HepG2 (cell line): Measurements from ENCODE around the gene ACVR2A. TPM values are rescaled to one million over a fixed set of nuclear protein-coding genes. Genes with fewer than 3 reads are reported as not detected.

ENCODE experiments used
- ATF1 ChIP-seq: IDR thresholded peaks from 2 replicates; pipeline ENCODE4 v1.6.1; 2016; ENCODE audit warnings: mild to moderate bottlenecking, control low read depth
- ETV5 ChIP-seq: IDR thresholded peaks from 2 replicates; pipeline ENCODE4 v1.6.1; 2018; ENCODE audit warnings: missing biosample characterization, missing genetic modification reagents, inconsistent platforms, borderline replicate concordance
- FOXA3 ChIP-seq: IDR thresholded peaks from 2 replicates; pipeline ENCODE4 v1.6.1; 2016; ENCODE audit warnings: missing genetic modification reagents, missing compliant biosample characterization
- GLMP ChIP-seq: sonication (generic); formaldehyde crosslinking; IDR thresholded peaks from 2 replicates; pipeline ENCODE4 v1.9.0; 2021; ENCODE audit warnings: missing genetic modification reagents, mild to moderate bottlenecking, borderline replicate concordance
- GMEB1 ChIP-seq: sonication (generic); formaldehyde crosslinking; IDR thresholded peaks from 2 replicates; pipeline ENCODE4 v1.5.1; 2020; ENCODE audit warnings: missing genetic modification reagents, mild to moderate bottlenecking, borderline replicate concordance
- GPN1 ChIP-seq: sonication (generic); formaldehyde crosslinking; IDR thresholded peaks from 2 replicates; pipeline ENCODE4 v1.5.1; 2020; ENCODE audit warnings: missing genetic modification reagents, borderline replicate concordance
- HOXD1 ChIP-seq: sonication (generic); formaldehyde crosslinking; IDR thresholded peaks from 2 replicates; pipeline ENCODE4 v1.5.0; 2020; ENCODE audit warnings: missing genetic modification reagents
- MAFK ChIP-seq, 2 experiments: IDR thresholded peaks in 1 of 2; conservative IDR thresholded peaks in 1 of 2; 2 replicates each; pipeline ENCODE4 v1.6.1; 2011; ENCODE audit warnings: improper control_type of control experiment in 2 of 2, low read length in 2 of 2
- PHF8 ChIP-seq: sonication (generic); formaldehyde crosslinking; IDR thresholded peaks from 2 replicates; pipeline ENCODE4 v1.5.0; 2020; ENCODE audit warnings: missing genetic modification reagents
- POGZ ChIP-seq: sonication (generic); formaldehyde crosslinking; IDR thresholded peaks from 2 replicates; pipeline ENCODE4 v1.4.0; 2020; ENCODE audit warnings: mild to moderate bottlenecking, missing genetic modification reagents
- PRDM15 ChIP-seq: sonication (generic); formaldehyde crosslinking; IDR thresholded peaks from 2 replicates; pipeline ENCODE4 v1.4.0; 2020; ENCODE audit warnings: missing genetic modification reagents
- RAD21 ChIP-seq: fragments of 450-650 bp; formaldehyde crosslinking; IDR thresholded peaks from 2 replicates; pipeline ENCODE4 v1.5.0; 2020; ENCODE audit warnings: mild to moderate bottlenecking
- SIX1 ChIP-seq: sonication (generic); formaldehyde crosslinking; IDR thresholded peaks from 2 replicates; pipeline ENCODE4 v1.4.0; 2020; ENCODE audit warnings: missing genetic modification reagents, borderline replicate concordance
- SMAD1 ChIP-seq: sonication (generic); formaldehyde crosslinking; IDR thresholded peaks from 2 replicates; pipeline ENCODE4 v1.4.0; 2020; ENCODE audit warnings: missing genetic modification reagents, low read depth, mild to moderate bottlenecking, borderline replicate concordance
- SMARCE1 ChIP-seq: fragments of 450-650 bp; IDR thresholded peaks from 2 replicates; pipeline ENCODE4 v1.6.1; 2017; ENCODE audit warnings: borderline replicate concordance
- SP5 ChIP-seq: IDR thresholded peaks from 2 replicates; pipeline ENCODE4 v1.6.1; 2016; ENCODE audit warnings: low read depth, borderline replicate concordance
- ZKSCAN8 ChIP-seq: IDR thresholded peaks from 2 replicates; pipeline ENCODE4 v1.6.1; 2016; ENCODE audit warnings: borderline replicate concordance, missing genetic modification reagents, missing compliant biosample characterization
- ZNF10 ChIP-seq: sonication (generic); formaldehyde crosslinking; IDR thresholded peaks from 2 replicates; pipeline ENCODE4 v1.4.0; 2020; ENCODE audit warnings: mild to moderate bottlenecking, low read depth, missing genetic modification reagents, borderline replicate concordance
- ZNF331 ChIP-seq: sonication (generic); formaldehyde crosslinking; IDR thresholded peaks from 2 replicates; pipeline ENCODE4 v1.4.0; 2020; ENCODE audit warnings: missing genetic modification reagents
- ZNF33A ChIP-seq: sonication (generic); formaldehyde crosslinking; IDR thresholded peaks from 2 replicates; pipeline ENCODE4 v1.5.1; 2020; ENCODE audit warnings: missing genetic modification reagents, mild to moderate bottlenecking, moderate library complexity, borderline replicate concordance
- ZNF362 ChIP-seq: sonication (generic); formaldehyde crosslinking; IDR thresholded peaks from 2 replicates; pipeline ENCODE4 v1.4.0; 2020; ENCODE audit warnings: missing genetic modification reagents, mild to moderate bottlenecking, borderline replicate concordance
- ZNF556 ChIP-seq: sonication (generic); formaldehyde crosslinking; IDR thresholded peaks from 2 replicates; pipeline ENCODE4 v1.4.0; 2020; ENCODE audit warnings: mild to moderate bottlenecking, missing genetic modification reagents, borderline replicate concordance
- ZNF713 ChIP-seq: sonication (generic); formaldehyde crosslinking; IDR thresholded peaks from 2 replicates; pipeline ENCODE4 v1.4.0; 2020; ENCODE audit warnings: mild to moderate bottlenecking, missing genetic modification reagents
- polyA plus RNA-seq, 8 experiments: library from polyadenylated mRNA; depleted of rRNA in 3 of 8; stranded (reverse) in 7 of 8; unstranded in 1 of 8; fragments of >200 nt; fragmentation: Illumina TruSeq in 4 of 8; extraction: Trizol in 4 of 8; gene quantifications; 2 replicates each; pipeline versions ENCODE4 v1.2.1 to v1.2.3, GENCODE V29; 2011 to 2016; ENCODE audit warnings: low read depth in 4 of 8, missing spikeins in 1 of 8, mixed read lengths in 1 of 8; ENCODE audit not compliant: insufficient read depth in 1 of 8
- total RNA-seq, 5 experiments: library from RNA; depleted of rRNA; stranded (reverse); fragments of >200 nt; fragmentation: Illumina TruSeq; extraction: Trizol; gene quantifications; 2 replicates each; pipeline ENCODE4 v1.2.3, GENCODE V29; 2016; ENCODE audit warnings: low read depth in 1 of 5

The ACVR2A gene
- total and polyA plus RNA-seq, 2 of the 13 experiments (the other 11 are each of a cell fraction or from before 2014, with no cell fraction given) = 8.3 to 18.0 TPM

GRCh38 chr2:147927053-147927588, 82.3 kb downstream of the ACVR2A start (continued):
- TF ChIP-seq GLMP (no peak), PRDM15 (no peak), ZNF556 (peak; percentile 77; the same call in 1 of the 2 replicates), FOXA3 (CRISPR knock-in tag) (peak; percentile 98), SMAD1 (CRISPR knock-in tag) (no peak), PHF8 (CRISPR knock-in tag) (0 out of 2 replicates have a peak, but pooled peaks have one; percentile 22), SP5 (CRISPR knock-in tag) (peak; percentile 49; the same call in 1 of the 2 replicates), ETV5 (CRISPR knock-in tag) (peak; percentile 75; the same call in 1 of the 2 replicates), ZNF10 (CRISPR knock-in tag) (no peak), RAD21 (no peak; the same call in 1 of the 2 replicates), ZNF713 (CRISPR knock-in tag) (0 out of 2 replicates have a peak, but pooled peaks have one; percentile 49), ZNF331 (CRISPR knock-in tag) (peak; percentile 98), ZNF33A (peak; percentile 63; the same call in 1 of the 2 replicates), ZKSCAN8 (peak; percentile 95; the same call in 1 of the 2 replicates), GMEB1 (peak; percentile 47; the same call in 1 of the 2 replicates), SMARCE1 (peak; percentile 58; the same call in 1 of the 2 replicates), MAFK (conservative IDR thresholded peaks at IDR 0.05 in 1 of 2, IDR thresholded peaks at IDR 0.05 in 1 of 2; ENCODE audit: low read length in 2 of 2) (peak; percentile 49 to 82), SIX1 (CRISPR knock-in tag) (peak; percentile 89; the same call in 1 of the 2 replicates), HOXD1 (CRISPR knock-in tag) (0 out of 2 replicates have a peak, but pooled peaks have one; percentile 59), ATF1 (peak; percentile 71), GPN1 (CRISPR knock-in tag) (no peak), ZNF362 (CRISPR knock-in tag) (peak; percentile 81; the same call in 1 of the 2 replicates), POGZ (CRISPR knock-in tag) (peak; percentile 95)
